ENCODE results near the gene CHMP6. TPM values are rescaled to one million over a fixed set of nuclear protein-coding genes. Genes with fewer than 3 reads are reported as not detected.

CHMP6 gene
- total RNA-seq, 2 experiments from 2014 or later = 30.3 to 31.6 TPM

- no peak for DNase-seq
- Mint-ChIP-seq H3K4me3 (no peak overlapping the region), H3K4me1 (peaks cover 13% of the 10 kb centered on the region), H3K27me3 (peaks cover 37% of the 10 kb centered on the region), H3K36me3 (ENCODE audit: low read depth) (no peaks in the 10 kb centered on the region), H3K27ac (no peak overlapping the region), H3K9me3 (no peaks in the 10 kb centered on the region)
- ChIA-PET CTCF (interaction anchor here (2.0 kb wide), 1 partner anchor 14 kb away, joined by 10 read pairs; no protein-coding TSS in a partner anchor), POLR2A (interaction anchor here (1.1 kb wide), 1 partner anchor 14 kb away, joined by 3 read pairs; no protein-coding TSS in a partner anchor)
These were observed 46.4 kb downstream of the CHMP6 start for GRCh38 chr17:81037798-81038733.

- H3K27ac Mint-ChIP-seq = no peak overlapping the region
- peaks cover 27% of the 10 kb centered on the region for H3K27me3 Mint-ChIP-seq
- ChIA-PET POLR2A (no interaction called here), CTCF (no interaction called here)
- H3K4me3 Mint-ChIP-seq = no peak overlapping the region
- no peaks in the 10 kb centered on the region for H3K9me3 Mint-ChIP-seq
- H3K36me3 Mint-ChIP-seq (ENCODE audit: low read depth) = no peaks in the 10 kb centered on the region
- no peak for DNase-seq
- H3K4me1 Mint-ChIP-seq = peaks cover 9% of the 10 kb centered on the region
These were observed 47.5 kb downstream of the CHMP6 start for GRCh38 chr17:81039096-81039495.

GRCh38 chr17:81039854-81040758 is 48.5 kb downstream of the CHMP6 start:
- DNase-seq = no peak
- peaks cover 6% of the 10 kb centered on the region for H3K4me1 Mint-ChIP-seq
- H3K27me3 Mint-ChIP-seq = peaks cover 23% of the 10 kb centered on the region
- no peaks in the 10 kb centered on the region for H3K9me3 Mint-ChIP-seq
- H3K36me3 Mint-ChIP-seq (ENCODE audit: low read depth) = no peaks in the 10 kb centered on the region
- ChIA-PET POLR2A (no interaction called here), CTCF (no interaction called here)
- no peak overlapping the region for H3K27ac Mint-ChIP-seq
- no peak overlapping the region for H3K4me3 Mint-ChIP-seq

- POLR2A ChIA-PET = no interaction called here
- H3K9me3 Mint-ChIP-seq = no peaks in the 10 kb centered on the region
- H3K27me3 Mint-ChIP-seq = peaks cover 20% of the 10 kb centered on the region
- no peaks in the 10 kb centered on the region for H3K36me3 Mint-ChIP-seq (ENCODE audit: low read depth)
- CTCF ChIA-PET = no interaction called here
- H3K4me3 Mint-ChIP-seq = no peak overlapping the region
- no peak for DNase-seq
- H3K4me1 Mint-ChIP-seq = peaks cover 3% of the 10 kb centered on the region
- H3K27ac Mint-ChIP-seq = no peak overlapping the region
These were observed 49.2 kb downstream of the CHMP6 start for GRCh38 chr17:81040791-81041337.

- CTCF ChIA-PET = interaction anchor here (0.8 kb wide), 1 partner anchor 465 kb away, joined by 5 read pairs; no protein-coding TSS in a partner anchor
- no peak overlapping the region for H3K27ac Mint-ChIP-seq
- DNase-seq = no peak
- no peaks in the 10 kb centered on the region for H3K4me1 Mint-ChIP-seq
- POLR2A ChIA-PET = no interaction called here
- H3K9me3 Mint-ChIP-seq = no peaks in the 10 kb centered on the region
- H3K4me3 Mint-ChIP-seq = no peak overlapping the region
- H3K27me3 Mint-ChIP-seq = peaks cover 5% of the 10 kb centered on the region
- H3K36me3 Mint-ChIP-seq (ENCODE audit: low read depth) = no peaks in the 10 kb centered on the region
These were observed 51.0 kb downstream of the CHMP6 start for GRCh38 chr17:81042606-81043005.

GRCh38 chr17:81043319-81043724 is 51.7 kb downstream of the CHMP6 start:
- no peak for DNase-seq
- no peaks in the 10 kb centered on the region for H3K4me1 Mint-ChIP-seq
- H3K36me3 Mint-ChIP-seq (ENCODE audit: low read depth) = no peaks in the 10 kb centered on the region
- no peaks in the 10 kb centered on the region for H3K9me3 Mint-ChIP-seq
- no peak overlapping the region for H3K27ac Mint-ChIP-seq
- CTCF ChIA-PET = no interaction called here
- POLR2A ChIA-PET = no interaction called here
- no peaks in the 10 kb centered on the region for H3K27me3 Mint-ChIP-seq
- H3K4me3 Mint-ChIP-seq = no peak overlapping the region

- Mint-ChIP-seq H3K4me3 (no peak overlapping the region), H3K4me1 (no peaks in the 10 kb centered on the region), H3K36me3 (ENCODE audit: low read depth) (no peaks in the 10 kb centered on the region), H3K27me3 (no peaks in the 10 kb centered on the region), H3K9me3 (no peaks in the 10 kb centered on the region), H3K27ac (no peak overlapping the region)
- no peak for DNase-seq
- ChIA-PET CTCF (no interaction called here), POLR2A (no interaction called here)
These were observed 52.2 kb downstream of the CHMP6 start for GRCh38 chr17:81043725-81044427.

GRCh38 chr17:81044428-81044763 is 52.8 kb downstream of the CHMP6 start:
- no peaks in the 10 kb centered on the region for H3K36me3 Mint-ChIP-seq (ENCODE audit: low read depth)
- H3K9me3 Mint-ChIP-seq = no peaks in the 10 kb centered on the region
- POLR2A ChIA-PET = no interaction called here
- no peak overlapping the region for H3K27ac Mint-ChIP-seq
- H3K4me1 Mint-ChIP-seq = peaks cover 5% of the 10 kb centered on the region
- H3K4me3 Mint-ChIP-seq = no peak overlapping the region
- no peak for DNase-seq
- no peaks in the 10 kb centered on the region for H3K27me3 Mint-ChIP-seq
- CTCF ChIA-PET = no interaction called here

GRCh38 chr17:81044764-81045589 is 53.3 kb downstream of the CHMP6 start:
- CTCF ChIA-PET = no interaction called here
- Mint-ChIP-seq H3K27ac (no peak overlapping the region), H3K4me3 (no peak overlapping the region), H3K4me1 (peaks cover 7% of the 10 kb centered on the region), H3K36me3 (ENCODE audit: low read depth) (no peaks in the 10 kb centered on the region), H3K9me3 (no peaks in the 10 kb centered on the region), H3K27me3 (no peaks in the 10 kb centered on the region)
- POLR2A ChIA-PET = no interaction called here
- no peak for DNase-seq

- H3K27me3 Mint-ChIP-seq = no peaks in the 10 kb centered on the region
- no peak overlapping the region for H3K27ac Mint-ChIP-seq
- ChIA-PET CTCF (no interaction called here), POLR2A (no interaction called here)
- DNase-seq = no peak
- no peaks in the 10 kb centered on the region for H3K36me3 Mint-ChIP-seq (ENCODE audit: low read depth)
- no peak overlapping the region for H3K4me3 Mint-ChIP-seq
- H3K9me3 Mint-ChIP-seq = no peaks in the 10 kb centered on the region
- H3K4me1 Mint-ChIP-seq = peaks cover 7% of the 10 kb centered on the region
These were observed 54.0 kb downstream of the CHMP6 start for GRCh38 chr17:81045590-81046095.

GRCh38 chr17:81046132-81046769 is 54.6 kb downstream of the CHMP6 start:
- no peak for DNase-seq
- Mint-ChIP-seq H3K27me3 (no peaks in the 10 kb centered on the region), H3K36me3 (ENCODE audit: low read depth) (no peaks in the 10 kb centered on the region), H3K27ac (no peak overlapping the region), H3K9me3 (no peaks in the 10 kb centered on the region), H3K4me3 (no peak overlapping the region), H3K4me1 (peaks cover 7% of the 10 kb centered on the region)
- CTCF ChIA-PET = no interaction called here
- POLR2A ChIA-PET = no interaction called here
